ENCODE results near the gene ADGB. TPM values are rescaled to one million over a fixed set of nuclear protein-coding genes. Genes with fewer than 3 reads are reported as not detected.
"Not testable (repeated sequence)": the region's sequence is repeated elsewhere in the genome, so short reads cannot be mapped to it uniquely, and the experiment has no call there.

ADGB gene
- total RNA-seq, 4 donors from 2014 or later, result 0.19 TPM; not detected in 3

DNA sequence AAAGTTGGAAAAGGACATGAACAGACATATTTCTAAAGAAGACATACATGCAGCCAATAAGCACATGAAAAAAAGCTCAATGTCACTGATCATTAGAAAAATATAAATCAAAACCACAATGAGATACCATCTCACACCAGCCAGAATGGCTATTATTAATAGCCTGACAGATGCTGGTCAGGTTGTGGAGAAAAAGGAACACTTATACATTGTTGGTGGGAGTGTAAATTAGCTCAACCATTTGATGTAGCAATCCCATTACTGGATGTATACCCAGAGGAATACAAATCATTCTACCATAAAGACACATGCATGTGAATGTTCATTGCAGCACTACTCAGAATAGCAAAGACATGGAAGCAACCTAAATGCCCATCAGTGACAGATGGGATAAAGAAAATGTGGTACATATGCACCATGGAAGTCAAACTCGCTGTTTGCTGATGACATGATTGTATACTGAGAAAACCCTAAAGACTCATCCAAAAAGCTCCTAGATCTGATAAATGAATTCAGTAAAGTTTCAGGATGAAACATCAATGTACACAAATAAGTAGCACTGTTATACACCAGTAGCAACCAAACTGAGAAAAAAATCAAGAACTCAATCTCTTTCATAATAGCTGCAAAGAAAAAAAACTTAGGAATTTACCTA lies 196.8 kb downstream of the ADGB start:
- Histone ChIP-seq H3K36me3 (no peaks in the 10 kb centered on the region), H3K27me3 (no peaks in the 10 kb centered on the region), H3K27ac (no peak overlapping the region), H3K4me3 (no peak overlapping the region), H3K9me3 (no peaks in the 10 kb centered on the region), H3K4me1 (no peaks in the 10 kb centered on the region)
- DNase-seq, result no peak
- TF ChIP-seq, protein P1, sequence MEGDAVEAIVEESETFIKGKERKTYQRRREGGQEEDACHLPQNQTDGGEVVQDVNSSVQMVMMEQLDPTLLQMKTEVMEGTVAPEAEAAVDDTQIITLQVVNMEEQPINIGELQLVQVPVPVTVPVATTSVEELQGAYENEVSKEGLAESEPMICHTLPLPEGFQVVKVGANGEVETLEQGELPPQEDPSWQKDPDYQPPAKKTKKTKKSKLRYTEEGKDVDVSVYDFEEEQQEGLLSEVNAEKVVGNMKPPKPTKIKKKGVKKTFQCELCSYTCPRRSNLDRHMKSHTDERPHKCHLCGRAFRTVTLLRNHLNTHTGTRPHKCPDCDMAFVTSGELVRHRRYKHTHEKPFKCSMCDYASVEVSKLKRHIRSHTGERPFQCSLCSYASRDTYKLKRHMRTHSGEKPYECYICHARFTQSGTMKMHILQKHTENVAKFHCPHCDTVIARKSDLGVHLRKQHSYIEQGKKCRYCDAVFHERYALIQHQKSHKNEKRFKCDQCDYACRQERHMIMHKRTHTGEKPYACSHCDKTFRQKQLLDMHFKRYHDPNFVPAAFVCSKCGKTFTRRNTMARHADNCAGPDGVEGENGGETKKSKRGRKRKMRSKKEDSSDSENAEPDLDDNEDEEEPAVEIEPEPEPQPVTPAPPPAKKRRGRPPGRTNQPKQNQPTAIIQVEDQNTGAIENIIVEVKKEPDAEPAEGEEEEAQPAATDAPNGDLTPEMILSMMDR (IDR thresholded peaks at IDR 0.05), result no peak
- TF ChIP-seq POLR2A (IDR thresholded peaks at IDR 0.05), result no peak
- WGBS, 2 donors, result 69 to 70% methylated on average over 1 of the region's 1 CpG
- intact Hi-C loops (cut with DNase I), result no loop called here

DNA sequence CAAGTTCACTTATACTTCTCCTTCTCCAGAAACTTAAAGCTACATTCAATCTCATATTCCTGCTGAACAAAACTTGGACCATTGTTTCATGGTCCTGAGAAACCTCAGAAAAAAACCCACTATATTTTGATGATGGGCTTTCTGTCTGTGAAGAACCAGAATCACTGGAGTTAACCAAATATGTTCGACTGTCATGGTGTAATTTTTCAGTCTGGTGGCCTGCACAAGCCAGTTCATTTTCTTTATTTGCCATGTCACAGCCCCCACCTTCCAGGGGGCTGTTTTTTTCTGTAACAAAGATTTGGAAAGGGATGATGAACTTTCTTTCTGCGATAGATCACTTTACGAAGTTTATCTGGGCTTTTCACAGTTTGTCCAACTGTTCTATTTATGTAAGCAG lies 204.4 kb downstream of the ADGB start:
- H3K27me3 ChIP-seq; H3K9me3 ChIP-seq; DNase-seq; H3K4me1 ChIP-seq; H3K4me3 ChIP-seq; H3K27ac ChIP-seq; H3K36me3 ChIP-seq; intact Hi-C loops (cut with DNase I): not testable (repeated sequence)
- WGBS, 2 donors, result 63 to 74% methylated on average over 3 of the region's 3 CpGs

DNA sequence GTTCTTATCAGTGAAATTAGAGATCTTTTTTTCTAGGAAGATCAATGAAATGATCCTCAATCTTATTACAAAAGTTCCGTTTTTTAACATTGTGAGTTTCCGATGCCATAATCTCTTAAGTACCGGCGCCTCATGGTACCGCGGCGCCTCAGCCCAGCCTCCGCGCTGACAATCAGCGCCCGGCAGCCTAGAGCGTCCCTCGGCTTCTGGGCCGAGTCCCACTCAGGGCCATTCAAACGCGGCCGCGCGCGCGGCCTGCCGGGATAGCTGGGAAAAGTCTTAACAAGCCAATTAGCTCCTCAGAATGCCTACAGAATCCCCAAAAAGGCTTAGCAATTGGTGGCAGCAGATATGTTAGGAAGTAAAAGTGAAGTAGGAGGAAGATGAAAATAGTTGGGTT lies 204.8 kb downstream of the ADGB start:
- TF ChIP-seq POLR2A (IDR thresholded peaks at IDR 0.05), result no peak
- TF ChIP-seq, protein P1 (IDR thresholded peaks at IDR 0.05), result no peak
- H3K27ac ChIP-seq, result no peak overlapping the region
- H3K9me3 ChIP-seq, result no peaks in the 10 kb centered on the region
- H3K4me3 ChIP-seq, result peak overlapping the region in 1 of 4 donors; percentile 19
- H3K27me3 ChIP-seq, result no peaks in the 10 kb centered on the region
- intact Hi-C loops (cut with DNase I), result no loop called here
- H3K4me1 ChIP-seq, result no peaks in the 10 kb centered on the region
- no peak for DNase-seq
- H3K36me3 ChIP-seq, result no peaks in the 10 kb centered on the region
- WGBS, 2 donors, result 73 to 80% methylated on average over 10 to 12 of the region's 22 CpGs

DNA sequence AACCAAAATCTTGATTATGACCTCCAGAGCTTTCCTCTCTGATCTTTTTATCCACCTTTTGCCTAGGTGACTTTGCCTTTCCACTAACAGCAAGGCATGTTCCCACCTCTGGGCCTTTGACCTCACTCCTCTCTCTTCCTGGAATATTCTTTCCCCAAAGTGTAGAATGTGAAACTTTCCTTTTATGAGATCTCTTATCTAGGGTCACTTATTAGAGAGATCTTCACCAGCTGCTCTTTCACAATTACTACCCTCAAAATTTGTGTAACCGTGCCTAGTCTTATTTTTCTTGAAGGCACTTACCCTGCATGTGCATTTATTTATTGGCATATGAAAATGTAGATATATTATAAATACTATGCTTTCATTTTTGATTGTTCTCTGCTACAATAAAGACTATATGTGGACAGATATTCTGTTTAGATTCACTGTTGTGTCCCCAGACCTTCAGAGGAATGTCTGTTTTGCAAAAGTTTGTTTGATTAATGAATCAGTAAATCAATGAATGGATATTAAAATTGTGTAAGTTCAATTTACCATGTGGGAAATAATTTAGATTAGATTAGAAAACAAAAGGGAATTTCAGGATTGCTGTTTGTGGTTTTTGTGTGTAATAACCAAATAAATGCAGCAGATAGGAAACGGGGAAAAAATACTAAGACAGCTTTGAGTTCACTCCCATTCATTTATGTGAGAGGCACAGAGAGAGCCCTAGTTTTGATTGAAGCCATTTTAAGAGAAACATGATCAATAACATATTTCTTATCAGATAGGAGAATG lies 207.0 kb downstream of the ADGB start:
- H3K4me1 ChIP-seq, result no peaks in the 10 kb centered on the region
- no peak overlapping the region for H3K4me3 ChIP-seq
- no peaks in the 10 kb centered on the region for H3K27me3 ChIP-seq
- H3K9me3 ChIP-seq, result no peaks in the 10 kb centered on the region
- WGBS, 2 donors, result 71 to 78% methylated on average over 2 of the region's 2 CpGs
- DNase-seq, result no peak
- no peaks in the 10 kb centered on the region for H3K36me3 ChIP-seq
- no peak for TF ChIP-seq POLR2A (IDR thresholded peaks at IDR 0.05)
- TF ChIP-seq, protein P1 (IDR thresholded peaks at IDR 0.05), result no peak
- intact Hi-C loops (cut with DNase I), result no loop called here
- no peak overlapping the region for H3K27ac ChIP-seq

DNA sequence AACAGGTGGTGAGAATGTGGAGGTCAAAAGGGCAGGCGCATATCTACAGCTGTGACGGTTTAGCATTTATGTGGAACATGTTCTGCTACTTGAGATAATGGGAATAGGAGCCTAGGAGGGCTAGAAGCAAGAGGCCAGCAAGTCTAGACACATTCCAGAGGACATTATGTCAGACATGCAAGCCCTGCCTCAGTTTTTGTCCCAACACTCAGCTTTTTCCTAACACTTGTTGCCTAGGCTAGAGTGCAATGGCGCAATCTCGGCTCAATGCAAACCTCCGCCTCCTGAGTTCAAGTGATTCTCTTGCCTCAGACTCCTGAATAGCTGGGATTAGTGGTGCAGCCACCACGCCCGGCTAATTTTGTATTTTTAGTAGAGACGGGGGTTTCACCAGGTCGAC lies 210.2 kb downstream of the ADGB start:
- H3K27me3 ChIP-seq; H3K9me3 ChIP-seq; DNase-seq; H3K36me3 ChIP-seq; H3K4me1 ChIP-seq; H3K4me3 ChIP-seq; intact Hi-C loops (cut with DNase I); H3K27ac ChIP-seq: not testable (repeated sequence)
- 72 to 77% methylated on average over 8 to 9 of the region's 9 CpGs for WGBS, 2 donors

DNA sequence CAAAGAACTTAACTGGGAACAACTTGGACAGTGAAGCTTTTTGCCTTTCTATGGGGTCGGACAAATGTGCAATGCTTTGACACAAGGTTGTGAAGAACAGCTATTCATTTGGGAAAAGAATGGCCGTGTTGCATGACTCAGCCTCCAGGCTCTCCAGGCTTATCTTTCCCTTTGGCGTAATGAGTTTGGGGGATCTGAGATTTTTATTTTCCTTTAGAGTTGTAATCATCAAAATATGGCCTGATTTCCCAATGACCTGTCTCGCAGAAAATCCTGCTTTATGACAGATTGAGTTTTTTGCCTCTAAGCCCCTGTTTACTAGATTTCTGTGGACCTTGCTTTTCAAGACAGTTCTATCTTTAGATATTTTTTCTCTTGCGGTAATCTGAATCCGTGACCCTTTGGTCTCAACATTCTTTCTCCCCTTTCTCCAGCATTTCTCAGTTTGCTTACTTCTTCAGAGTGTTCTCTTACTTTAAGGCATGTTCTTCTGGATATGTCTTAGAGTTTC lies 214.1 kb downstream of the ADGB start:
- intact Hi-C loops (cut with DNase I); H3K27ac ChIP-seq; H3K36me3 ChIP-seq; H3K27me3 ChIP-seq; H3K4me1 ChIP-seq; H3K9me3 ChIP-seq; DNase-seq; H3K4me3 ChIP-seq: not testable (repeated sequence)
- WGBS, 2 donors, result 71 to 77% methylated on average over 6 of the region's 6 CpGs

Data from esophagus squamous epithelium (tissue), 5 donors.